Left forelimb (tissue), 1 donor: Measurements from ENCODE around the gene OGFOD3.
"Not testable (repeated sequence)": the region's sequence is repeated elsewhere in the genome, so short reads cannot be mapped to it uniquely, and the experiment has no call there.

Experiments
- DNase-seq: peaks from one replicate; pipeline ENCODE4 v3.0.0-alpha.2; 2018; ENCODE audit warnings: low spot score

The OGFOD3 gene

GRCh38 chr17:82351713-82352488 lies 66.5 kb downstream of the OGFOD3 start:
- peak; percentile 89 for DNase-seq

DNA sequence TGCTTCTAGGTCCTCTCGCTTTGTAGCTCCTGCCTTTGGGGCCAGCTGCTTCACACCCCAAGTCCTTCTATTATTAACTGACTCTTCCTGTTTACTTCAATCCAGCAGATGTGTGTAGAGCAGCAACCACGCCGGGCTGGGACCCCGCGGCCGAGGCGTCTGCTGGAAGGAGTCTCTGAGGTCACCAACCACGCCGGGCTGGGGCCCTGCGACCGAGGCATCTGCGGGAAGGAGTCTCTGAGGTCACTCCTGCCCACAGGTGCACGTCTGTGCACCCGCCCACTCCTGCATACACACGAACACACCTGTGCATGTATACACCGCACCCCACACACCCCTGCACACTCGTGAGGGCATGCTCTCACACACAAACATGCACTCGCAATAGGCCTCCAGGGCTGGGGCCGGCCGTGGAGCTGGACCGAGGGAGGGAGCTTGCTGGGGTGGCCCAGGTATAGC lies 67.1 kb downstream of the OGFOD3 start:
- DNase-seq, result no peak

DNA sequence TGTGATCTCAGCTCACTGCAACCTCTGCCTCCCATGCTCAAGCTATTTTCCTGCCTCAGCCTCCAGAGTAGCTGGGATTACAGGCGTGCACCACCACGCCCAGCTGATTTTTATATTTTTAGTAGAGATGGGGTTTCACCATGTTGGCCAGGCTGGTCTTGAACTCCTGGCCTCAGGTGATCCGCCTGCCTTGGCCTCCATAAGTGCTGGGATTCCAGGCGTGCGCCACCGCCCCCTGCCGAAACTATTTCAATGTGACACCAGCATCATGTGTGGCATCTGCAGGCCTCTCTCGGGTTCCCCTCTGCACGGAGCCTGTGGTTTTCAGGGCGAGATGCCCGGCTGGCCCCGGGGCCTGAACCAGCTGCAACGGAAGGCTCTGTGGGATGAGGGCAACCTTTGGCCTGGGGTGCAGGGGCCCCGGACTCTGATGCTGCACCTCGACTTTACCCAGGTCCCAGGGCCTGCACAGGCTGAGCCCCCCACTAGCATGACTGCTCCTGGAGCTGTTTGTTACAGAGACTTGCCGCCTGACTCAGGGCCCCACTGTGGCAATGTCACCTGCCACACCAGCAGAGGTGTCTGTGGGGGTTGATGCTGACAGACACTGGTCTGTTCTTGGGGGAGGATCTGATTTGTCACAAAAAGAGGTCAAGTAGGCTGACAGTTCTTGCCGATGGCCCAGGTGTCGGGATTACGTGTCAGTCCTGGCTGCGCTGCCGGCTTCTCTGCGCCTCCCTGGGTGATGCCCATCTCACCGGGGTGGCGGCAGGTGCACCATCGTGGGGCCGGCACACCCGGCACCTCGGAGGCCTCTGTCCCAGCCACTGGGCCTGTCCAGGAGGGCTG lies 68.0 kb downstream of the OGFOD3 start:
- no peak for DNase-seq

GRCh38 chr17:82349287-82349701 lies 69.1 kb downstream of the OGFOD3 start:
- no peak for DNase-seq

DNA sequence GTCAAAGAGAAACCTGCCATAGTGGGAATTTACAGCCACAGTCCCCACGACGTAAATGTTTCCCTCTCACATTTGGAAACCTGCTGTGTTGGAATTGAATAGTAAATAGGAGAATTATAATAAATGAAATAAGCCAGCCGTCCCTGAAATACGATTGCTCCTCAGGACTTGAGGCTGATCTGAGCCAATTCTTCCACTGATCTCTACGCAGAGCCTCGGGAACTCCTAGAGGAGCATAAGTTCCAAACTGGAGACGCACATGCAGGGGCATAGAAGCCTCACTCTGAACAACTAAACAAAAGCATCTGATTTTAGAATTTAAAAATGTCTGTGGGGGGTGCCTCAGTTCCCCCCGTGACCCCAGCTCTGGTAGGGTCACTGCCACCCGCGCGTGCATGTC lies 69.5 kb downstream of the OGFOD3 start:
- no peak for DNase-seq

GRCh38 chr17:82348434-82348833 lies 70.0 kb downstream of the OGFOD3 start:
- DNase-seq, result no peak

- DNase-seq, result not testable (repeated sequence)
These were observed 70.4 kb downstream of the OGFOD3 start for GRCh38 chr17:82347994-82348393.

- no peak for DNase-seq
These were observed 71.8 kb downstream of the OGFOD3 start for GRCh38 chr17:82346342-82347300.

DNA sequence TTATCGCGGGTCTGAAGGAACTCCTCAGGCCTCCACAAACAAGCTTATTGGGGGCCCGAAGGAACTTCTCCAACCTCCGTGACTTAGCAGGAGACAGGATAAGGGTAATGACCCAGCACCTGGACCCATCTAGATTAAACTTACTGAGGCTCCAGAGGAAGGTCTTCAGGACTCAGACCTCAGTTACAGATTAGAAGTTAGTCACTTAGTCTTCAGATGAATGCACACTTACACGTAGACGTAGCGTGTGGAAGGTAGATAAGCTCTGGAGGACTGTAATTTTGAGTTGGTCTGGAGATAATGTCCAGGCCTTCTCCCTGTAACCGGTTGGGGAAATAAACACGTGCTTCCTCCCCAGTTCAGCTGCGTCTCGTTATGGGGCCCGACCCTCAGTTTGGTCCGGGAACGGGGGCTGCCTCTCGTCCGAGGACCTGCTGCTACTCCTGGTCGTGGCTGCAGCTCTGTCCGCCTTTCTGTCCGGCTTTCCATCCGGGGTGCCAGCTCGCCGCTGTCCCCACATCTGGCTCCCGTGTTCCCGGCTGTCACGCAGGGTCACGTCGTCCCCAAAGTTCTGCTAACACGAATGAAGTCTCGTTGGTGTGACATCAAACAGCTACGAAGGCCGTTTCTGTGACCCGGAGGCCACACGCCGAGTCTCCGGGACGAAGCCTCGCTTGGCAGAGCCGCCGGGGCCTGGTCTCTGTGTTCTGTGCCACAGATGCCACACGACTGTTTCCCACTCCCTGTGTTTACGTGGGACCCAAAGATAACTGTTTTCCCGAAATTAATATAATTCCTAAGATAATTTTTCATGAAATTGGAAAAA lies 73.0 kb downstream of the OGFOD3 start:
- DNase-seq, result no peak

DNA sequence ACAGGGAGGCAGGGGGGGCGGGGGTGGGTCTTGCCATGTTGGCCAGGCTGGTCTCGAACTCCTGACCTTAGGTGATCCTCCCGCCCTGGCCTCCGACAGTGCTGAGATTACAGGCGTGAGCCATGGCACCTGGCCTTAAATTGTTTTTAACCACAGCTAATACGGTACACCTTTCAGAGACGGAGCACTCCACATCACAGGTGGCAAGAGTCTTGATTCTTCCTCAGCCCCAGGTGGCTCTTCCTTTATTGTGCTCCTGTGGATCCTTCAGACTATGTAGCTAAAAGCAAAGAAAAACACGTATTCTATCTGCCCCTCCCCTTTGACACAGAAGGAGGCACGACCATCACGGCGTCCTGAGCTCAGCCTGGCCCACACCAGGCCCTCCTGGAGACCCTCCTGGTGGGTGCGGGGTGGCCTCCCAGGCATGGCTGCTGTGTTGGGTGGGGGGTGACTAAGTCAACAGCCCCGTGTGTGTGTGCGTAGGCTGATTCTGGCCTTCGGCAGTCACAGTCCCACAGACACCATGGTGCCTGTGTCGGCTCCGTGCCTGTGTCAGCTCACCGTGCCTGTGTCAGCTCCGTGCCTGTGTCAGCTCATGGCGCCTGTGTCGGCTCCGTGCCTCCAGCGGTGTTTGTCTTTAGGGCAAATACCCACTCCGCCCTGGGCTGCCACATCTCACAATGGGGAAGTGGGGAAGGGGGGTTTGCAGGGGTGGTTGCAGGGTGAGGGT lies 74.0 kb downstream of the OGFOD3 start:
- no peak for DNase-seq

- DNase-seq, result no peak
These were observed 74.8 kb downstream of the OGFOD3 start for GRCh38 chr17:82343560-82343959.

GRCh38 chr17:82342361-82343079 lies 75.9 kb downstream of the OGFOD3 start:
- DNase-seq, result no peak

- no peak for DNase-seq
These were observed 78.5 kb downstream of the OGFOD3 start for GRCh38 chr17:82339634-82340580.
